HG03521 (cell line): ENCODE results near the gene ADAMTS17.

ENCODE experiments used
- ATAC-seq: cut with Tn5 transposase; IDR thresholded peaks from one replicate; pipeline ENCODE4 v1.9.1; 2021; ENCODE audit warnings: mild to moderate bottlenecking, moderate library complexity; ENCODE audit not compliant: unreplicated experiment

Gene ADAMTS17

GRCh38 chr15:100114100-100114499 lies 227.7 kb downstream of the ADAMTS17 start:
- no peak for ATAC-seq

GRCh38 chr15:100113351-100114080 lies 228.3 kb downstream of the ADAMTS17 start:
- no peak for ATAC-seq

GRCh38 chr15:100112636-100113305 lies 229.0 kb downstream of the ADAMTS17 start:
- ATAC-seq = no peak

- no peak for ATAC-seq
These were observed 229.7 kb downstream of the ADAMTS17 start for GRCh38 chr15:100112061-100112420.

DNA sequence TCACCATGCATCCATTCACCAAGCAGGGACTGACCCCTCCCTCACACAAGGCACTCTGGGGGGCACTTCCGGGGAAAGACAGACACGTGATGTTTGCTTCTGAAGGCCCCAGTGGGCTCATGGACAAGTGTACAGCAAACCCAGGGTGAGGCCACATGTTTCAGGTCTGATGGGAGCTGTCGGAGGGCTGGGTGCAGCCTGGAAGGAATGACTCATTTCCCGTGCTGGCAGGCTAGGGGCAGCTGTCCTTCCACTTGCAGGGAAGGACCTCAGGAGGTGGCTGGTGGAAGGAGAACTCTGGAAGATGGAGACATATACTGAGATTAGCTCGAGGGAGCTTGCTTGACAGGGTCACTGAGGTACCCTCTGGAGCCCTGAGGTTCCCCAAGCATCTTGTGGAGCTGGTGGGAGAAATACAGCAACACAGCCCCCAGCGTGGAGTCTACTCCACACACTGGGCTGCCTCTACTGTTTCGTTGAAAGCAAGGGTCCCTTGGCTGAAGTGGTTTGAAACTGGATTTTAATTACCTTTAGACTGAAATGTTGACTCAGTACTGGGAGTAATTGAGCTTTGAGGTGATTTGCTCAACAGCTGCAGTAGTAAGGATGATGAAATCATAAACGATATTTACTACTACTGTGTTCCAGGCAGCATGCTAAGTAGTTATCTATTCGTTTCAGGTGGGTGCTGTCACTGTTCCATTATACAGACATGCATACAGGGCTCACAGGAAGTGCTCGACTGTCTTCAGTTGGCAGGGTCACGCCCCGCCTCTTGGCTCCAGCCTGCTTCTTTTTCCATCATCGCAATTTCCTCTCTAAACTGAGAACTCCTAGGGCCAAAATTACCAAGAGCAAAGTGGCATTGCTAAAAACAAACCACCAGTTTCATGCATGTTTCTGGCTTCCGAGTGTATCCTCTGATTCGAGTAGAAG lies 230.4 kb downstream of the ADAMTS17 start:
- no peak for ATAC-seq

GRCh38 chr15:100109486-100110035 lies 232.2 kb downstream of the ADAMTS17 start:
- ATAC-seq = no peak

DNA sequence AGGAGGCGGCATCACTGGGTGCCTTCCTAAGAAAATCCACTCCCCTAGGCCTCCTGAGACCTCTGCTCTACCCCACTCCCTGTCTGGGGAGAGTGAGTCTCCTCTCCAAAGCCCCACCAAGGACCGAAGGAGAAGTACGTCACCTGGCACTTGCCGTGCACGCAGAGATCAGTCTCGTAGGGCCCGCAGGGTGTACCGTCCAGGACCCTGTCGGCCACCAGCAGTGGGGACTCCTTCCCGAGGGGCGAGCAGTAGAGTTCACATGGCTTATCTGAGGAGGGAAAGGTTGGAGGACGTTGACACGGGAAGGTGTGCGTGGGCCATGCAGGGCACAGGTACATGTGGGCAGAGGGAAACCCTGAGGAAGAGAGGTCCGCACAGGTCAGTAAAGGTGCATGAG lies 232.9 kb downstream of the ADAMTS17 start:
- no peak for ATAC-seq

DNA sequence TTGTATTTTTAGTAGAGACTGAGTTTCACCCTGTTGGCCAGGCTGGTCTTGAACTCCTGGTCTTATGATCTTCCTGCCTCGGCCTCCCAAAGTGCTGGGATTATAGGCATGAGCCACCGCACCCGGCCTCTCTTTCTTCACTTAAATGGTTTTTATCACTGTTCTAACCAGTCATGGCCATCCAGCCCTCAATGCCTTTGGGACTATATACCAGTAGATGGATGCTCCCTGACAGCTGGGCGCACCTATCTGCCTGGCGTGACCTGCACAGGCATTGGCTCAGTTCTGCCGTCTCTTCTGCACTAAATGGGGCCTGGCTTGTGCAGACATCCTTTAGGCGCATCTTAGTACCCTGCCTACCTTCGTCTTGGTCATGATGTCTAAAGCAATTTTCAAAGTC lies 233.4 kb downstream of the ADAMTS17 start:
- no peak for ATAC-seq

- no peak for ATAC-seq
These were observed 234.1 kb downstream of the ADAMTS17 start for GRCh38 chr15:100107606-100108225.

DNA sequence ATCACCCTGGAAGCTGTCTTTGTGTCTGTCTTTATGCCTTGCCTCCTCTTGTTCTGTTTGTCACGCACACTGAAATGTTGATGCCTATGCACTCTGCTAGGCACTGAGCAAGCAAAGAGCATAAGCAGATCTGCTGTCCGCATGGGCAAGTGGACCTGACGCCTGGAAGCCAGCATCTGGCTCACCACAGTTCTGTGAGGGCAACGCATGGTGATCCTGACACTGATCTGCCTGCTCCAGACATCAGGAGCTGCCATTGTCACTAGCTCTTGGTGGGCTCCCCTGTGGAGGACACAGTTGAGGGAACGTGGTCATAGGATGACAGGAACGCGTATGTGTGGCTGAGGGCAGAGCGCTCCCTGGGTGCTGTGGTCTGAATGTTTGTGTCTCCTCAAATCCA lies 234.6 kb downstream of the ADAMTS17 start:
- no peak for ATAC-seq

- no peak for ATAC-seq
These were observed 235.0 kb downstream of the ADAMTS17 start for GRCh38 chr15:100106732-100107131.

GRCh38 chr15:100105101-100105500 lies 236.7 kb downstream of the ADAMTS17 start:
- ATAC-seq = no peak

GRCh38 chr15:100104245-100104644 lies 237.5 kb downstream of the ADAMTS17 start:
- no peak for ATAC-seq

- no peak for ATAC-seq
These were observed 237.9 kb downstream of the ADAMTS17 start for GRCh38 chr15:100103828-100104227.

GRCh38 chr15:100101426-100102089 lies 240.2 kb downstream of the ADAMTS17 start:
- no peak for ATAC-seq

GRCh38 chr15:100100926-100101325 lies 240.8 kb downstream of the ADAMTS17 start:
- ATAC-seq = no peak

- ATAC-seq = no peak
These were observed 241.8 kb downstream of the ADAMTS17 start for GRCh38 chr15:100099976-100100375.

DNA sequence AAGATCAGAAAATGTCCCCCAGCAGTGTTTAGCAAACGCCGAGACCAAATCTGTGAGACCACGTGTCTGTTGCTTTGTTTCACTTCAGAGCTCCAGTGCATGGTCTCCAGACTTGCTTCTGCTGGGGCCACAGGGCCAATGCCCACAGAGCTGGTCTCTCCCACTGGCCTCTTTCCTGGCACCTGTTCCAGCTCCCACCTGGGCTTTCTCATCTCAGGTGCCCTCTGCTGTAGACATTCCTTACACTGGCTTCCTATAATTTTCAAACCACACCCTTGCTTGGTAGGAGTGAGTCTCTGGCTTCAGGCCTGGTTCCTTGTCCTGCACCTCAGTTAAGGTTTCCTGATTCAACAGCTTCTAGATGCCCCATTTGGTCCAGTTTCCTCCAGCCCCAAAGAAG lies 243.1 kb downstream of the ADAMTS17 start:
- no peak for ATAC-seq

DNA sequence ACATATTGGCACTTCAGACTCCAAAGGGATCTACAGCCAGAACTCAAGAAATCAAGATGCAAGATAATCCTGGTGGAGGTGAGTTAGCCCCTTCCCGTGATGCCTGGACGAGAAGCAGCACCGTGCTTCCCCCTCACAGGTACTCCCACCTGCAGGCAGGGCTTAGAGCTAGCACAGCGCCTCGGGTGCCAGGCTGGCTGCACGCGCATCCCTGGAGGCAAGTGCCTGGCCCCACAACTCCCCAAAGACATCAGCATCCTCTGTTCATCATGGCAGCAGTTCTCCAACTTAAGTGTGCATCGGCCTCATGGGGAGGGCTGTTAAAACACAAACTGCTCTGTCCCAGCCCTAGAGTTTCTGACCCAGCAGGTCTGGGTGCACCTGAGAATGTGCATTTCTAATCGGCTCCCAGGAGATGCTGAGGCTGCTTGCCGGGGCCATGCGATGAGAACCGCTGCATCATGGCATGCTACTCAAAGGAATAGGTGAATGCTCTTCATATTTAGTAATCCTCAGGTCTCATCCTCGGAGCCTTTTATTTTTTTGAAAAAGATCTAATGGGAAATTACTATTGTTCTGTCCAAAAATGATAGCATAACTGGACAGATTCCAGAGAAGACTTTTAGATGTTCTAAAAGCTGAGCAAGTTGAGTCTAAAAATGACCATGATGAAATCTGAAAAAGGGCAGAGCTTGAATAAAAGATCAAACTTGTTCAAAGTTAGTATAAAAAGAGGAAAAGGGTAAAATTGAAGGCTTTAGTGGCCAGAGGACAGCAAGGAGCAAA lies 244.2 kb downstream of the ADAMTS17 start:
- no peak for ATAC-seq
